Measurements from ENCODE around the gene ABCF3.

ABCF3 gene

GRCh38 chr3:184233127-184233843 is 47.3 kb downstream of the ABCF3 start:
- no peak overlapping the region for H3K27ac ChIP-seq
- no peak for TF ChIP-seq ZFX (IDR thresholded peaks at IDR 0.05)
- TF ChIP-seq CTCF (conservative IDR thresholded peaks at IDR 0.05), result no peak

GRCh38 chr3:184234224-184234623 is 48.2 kb downstream of the ABCF3 start:
- TF ChIP-seq CTCF (conservative IDR thresholded peaks at IDR 0.05) (no peak), ZFX (IDR thresholded peaks at IDR 0.05) (no peak)
- H3K27ac ChIP-seq, result no peak overlapping the region

- TF ChIP-seq ZFX (IDR thresholded peaks at IDR 0.05) (no peak), CTCF (conservative IDR thresholded peaks at IDR 0.05) (no peak)
- H3K27ac ChIP-seq, result no peak overlapping the region
Measured at GRCh38 chr3:184234671-184235380, 48.8 kb downstream of the ABCF3 start.

GRCh38 chr3:184235381-184236032 is 49.5 kb downstream of the ABCF3 start:
- no peak overlapping the region for H3K27ac ChIP-seq
- no peak for TF ChIP-seq CTCF (conservative IDR thresholded peaks at IDR 0.05)
- TF ChIP-seq ZFX (IDR thresholded peaks at IDR 0.05), result no peak

GRCh38 chr3:184236033-184236410 is 50.0 kb downstream of the ABCF3 start:
- TF ChIP-seq CTCF (conservative IDR thresholded peaks at IDR 0.05), result no peak
- no peak for TF ChIP-seq ZFX (IDR thresholded peaks at IDR 0.05)
- no peak overlapping the region for H3K27ac ChIP-seq

- TF ChIP-seq ZFX (IDR thresholded peaks at IDR 0.05) (no peak), CTCF (conservative IDR thresholded peaks at IDR 0.05) (no peak)
- H3K27ac ChIP-seq, result no peak overlapping the region
Measured at GRCh38 chr3:184236636-184237035, 50.6 kb downstream of the ABCF3 start.

DNA sequence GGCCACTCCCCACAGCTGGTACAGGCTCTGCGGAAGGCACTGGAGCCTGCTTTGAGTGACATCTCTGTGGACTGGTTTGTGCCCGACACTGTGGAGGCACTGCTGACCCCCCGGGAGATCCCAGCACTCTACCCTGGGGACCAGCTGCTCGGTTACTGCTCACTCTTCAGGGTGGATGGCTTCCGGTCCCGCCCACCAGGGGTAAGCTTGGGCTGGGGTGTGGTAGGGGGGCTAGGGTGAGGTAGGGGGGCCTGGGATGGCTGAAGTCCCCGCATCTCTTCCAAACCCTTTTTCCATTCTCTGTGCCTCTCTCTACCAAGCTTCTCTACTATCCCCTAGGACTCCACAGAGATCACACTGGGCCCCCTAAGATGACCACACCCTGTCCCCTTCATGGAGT is 51.2 kb downstream of the ABCF3 start:
- H3K27ac ChIP-seq, result no peak overlapping the region
- TF ChIP-seq CTCF (conservative IDR thresholded peaks at IDR 0.05), result no peak
- TF ChIP-seq ZFX (IDR thresholded peaks at IDR 0.05), result no peak

Measured in C4-2B (cell line).